GM18519 (cell line): ENCODE measurements around the gene XRCC3.

Experiments used
- ATAC-seq: cut with Tn5 transposase; IDR thresholded peaks from one replicate; pipeline ENCODE4 v1.9.1; 2021; ENCODE audit warnings: mild to moderate bottlenecking, moderate library complexity; ENCODE audit not compliant: unreplicated experiment, low FRiP score

Gene XRCC3

GRCh38 chr14:103727313-103727980, 12.2 kb upstream of the XRCC3 start:
- no peak for ATAC-seq

- no peak for ATAC-seq
Measured at GRCh38 chr14:103726474-103726873, 11.2 kb upstream of the XRCC3 start.

- ATAC-seq = no peak
Measured at GRCh38 chr14:103725739-103726395, 10.6 kb upstream of the XRCC3 start.

GRCh38 chr14:103725001-103725682, 9.9 kb upstream of the XRCC3 start:
- ATAC-seq = no peak

- ATAC-seq = no peak
Measured at GRCh38 chr14:103724116-103724515, 8.9 kb upstream of the XRCC3 start.

- ATAC-seq = no peak
Measured at GRCh38 chr14:103723748-103724081, 8.5 kb upstream of the XRCC3 start.

- ATAC-seq = no peak
Measured at GRCh38 chr14:103721334-103722120, 6.3 kb upstream of the XRCC3 start.

- no peak for ATAC-seq
Measured at GRCh38 chr14:103719751-103720150, 4.5 kb upstream of the XRCC3 start.

- no peak for ATAC-seq
Measured at GRCh38 chr14:103718572-103718971, 3.3 kb upstream of the XRCC3 start.

- no peak for ATAC-seq
Measured at GRCh38 chr14:103716899-103717411, 1.7 kb upstream of the XRCC3 start.

- no peak for ATAC-seq
Measured at GRCh38 chr14:103716091-103716801, 995 bp upstream of the XRCC3 start.

GRCh38 chr14:103714063-103714724, 1.1 kb downstream of the XRCC3 start:
- no peak for ATAC-seq

- ATAC-seq = no peak
Measured at GRCh38 chr14:103713304-103714062, 1.8 kb downstream of the XRCC3 start.

- no peak for ATAC-seq
Measured at GRCh38 chr14:103712633-103713247, 2.5 kb downstream of the XRCC3 start.

GRCh38 chr14:103711516-103712431, 3.5 kb downstream of the XRCC3 start:
- ATAC-seq = no peak

GRCh38 chr14:103710771-103711377, 4.4 kb downstream of the XRCC3 start:
- ATAC-seq = no peak

GRCh38 chr14:103709814-103710213, 5.4 kb downstream of the XRCC3 start:
- no peak for ATAC-seq
